NOMO-1 treated with dmso at 0.1 percent for 144 hours (cell line): ENCODE data around the gene MAP3K6.

Source experiments
- DNase-seq: peaks from one replicate; lab custom pipeline; 2025; ENCODE audit not compliant: unreplicated experiment; lab: John Stamatoyannopoulos, UW

MAP3K6 gene

GRCh38 chr1:27341525-27342252 is 25.1 kb downstream of the MAP3K6 start, which contains the start of gene SYTL1:
Gene SYTL1 (plus strand): TSS chr1:27342022. CDS start chr1:27345335, 3,313 bp downstream.
- peak; percentile 82 for DNase-seq

- peak; percentile 38 for DNase-seq
Observed at GRCh38 chr1:27339213-27339612, 27.5 kb downstream of the MAP3K6 start.

- DNase-seq = no peak
Observed at GRCh38 chr1:27338751-27339150, 28.0 kb downstream of the MAP3K6 start.

GRCh38 chr1:27336756-27337155 is 30.0 kb downstream of the MAP3K6 start:
- no peak for DNase-seq

GRCh38 chr1:27335506-27336422 is 31.0 kb downstream of the MAP3K6 start:
- no peak for DNase-seq

- no peak for DNase-seq
Observed at GRCh38 chr1:27333717-27334279, 33.0 kb downstream of the MAP3K6 start.

- DNase-seq = no peak
Observed at GRCh38 chr1:27332536-27333281, 34.1 kb downstream of the MAP3K6 start.

GRCh38 chr1:27331922-27332321 is 34.8 kb downstream of the MAP3K6 start:
- DNase-seq = no peak

GRCh38 chr1:27331426-27331825 is 35.3 kb downstream of the MAP3K6 start:
- DNase-seq = no peak

- DNase-seq = no peak
Observed at GRCh38 chr1:27330786-27331185, 36.0 kb downstream of the MAP3K6 start.

- no peak for DNase-seq
Observed at GRCh38 chr1:27327964-27328363, 38.8 kb downstream of the MAP3K6 start.

GRCh38 chr1:27325286-27325685 is 41.5 kb downstream of the MAP3K6 start:
- no peak for DNase-seq

- no peak for DNase-seq
Observed at GRCh38 chr1:27322569-27323240, 44.1 kb downstream of the MAP3K6 start.

- peak; percentile 98 for DNase-seq
Observed at GRCh38 chr1:27321813-27322568, 44.8 kb downstream of the MAP3K6 start, which contains the start of gene TMEM222. Gene TMEM222 (plus strand): TSS chr1:27322163. CDS start chr1:27322198, 35 bp downstream.

GRCh38 chr1:27318596-27318995 is 48.2 kb downstream of the MAP3K6 start:
- no peak for DNase-seq

GRCh38 chr1:27318136-27318535 is 48.6 kb downstream of the MAP3K6 start:
- DNase-seq = no peak

- DNase-seq = no peak
Observed at GRCh38 chr1:27316860-27317259, 49.9 kb downstream of the MAP3K6 start.

GRCh38 chr1:27314737-27315136 is 52.0 kb downstream of the MAP3K6 start:
- DNase-seq = no peak

- no peak for DNase-seq
Observed at GRCh38 chr1:27314169-27314568, 52.6 kb downstream of the MAP3K6 start.
